GM18526 (cell line): Measurements from ENCODE around the gene PACSIN2.

Source experiments
- POLR2A ChIP-seq: IDR thresholded peaks from 3 replicates; pipeline ENCODE4 v1.6.1; 2011; ENCODE audit not compliant: insufficient read length; ENCODE audit errors: extremely low read depth

Gene PACSIN2

GRCh38 chr22:42913874-42914510, 101.0 kb downstream of the PACSIN2 start:
- TF ChIP-seq POLR2A, result no peak

- TF ChIP-seq POLR2A, result no peak
These were observed 102.9 kb downstream of the PACSIN2 start for GRCh38 chr22:42912059-42912458.

- TF ChIP-seq POLR2A, result no peak
These were observed 104.6 kb downstream of the PACSIN2 start for GRCh38 chr22:42910221-42910942.

GRCh38 chr22:42909363-42910058, 105.4 kb downstream of the PACSIN2 start:
- TF ChIP-seq POLR2A, result no peak

GRCh38 chr22:42908374-42908746, 106.6 kb downstream of the PACSIN2 start:
- TF ChIP-seq POLR2A, result no peak

GRCh38 chr22:42907404-42908373, 107.3 kb downstream of the PACSIN2 start:
- no peak for TF ChIP-seq POLR2A

GRCh38 chr22:42906605-42907348, 108.2 kb downstream of the PACSIN2 start:
- no peak for TF ChIP-seq POLR2A

GRCh38 chr22:42905702-42906183, 109.2 kb downstream of the PACSIN2 start:
- no peak for TF ChIP-seq POLR2A

GRCh38 chr22:42905217-42905616, 109.7 kb downstream of the PACSIN2 start:
- no peak for TF ChIP-seq POLR2A

GRCh38 chr22:42904050-42904449, 110.9 kb downstream of the PACSIN2 start:
- no peak for TF ChIP-seq POLR2A

- TF ChIP-seq POLR2A, result no peak
These were observed 112.0 kb downstream of the PACSIN2 start for GRCh38 chr22:42902875-42903510.

- no peak for TF ChIP-seq POLR2A
These were observed 113.0 kb downstream of the PACSIN2 start for GRCh38 chr22:42901790-42902508.

GRCh38 chr22:42897960-42898359, 117.0 kb downstream of the PACSIN2 start:
- no peak for TF ChIP-seq POLR2A
